ENCODE results near the gene SPEM2. TPM values are rescaled to one million over a fixed set of nuclear protein-coding genes. Genes with fewer than 3 reads are reported as not detected.

The SPEM2 gene
- total RNA-seq, 1 donor from 2014 or later = not detected

GRCh38 chr17:7419819-7420610 is 5.4 kb upstream of the SPEM2 start, which contains the start of gene SPEM1:
Gene SPEM1, plus strand, starts transcription at chr17:7420324. Its CDS starts 61 bp downstream, at chr17:7420385.
- Mint-ChIP-seq H3K27ac (peak within 1 kb of the TSS; percentile 22), H3K9me3 (no peaks in the 10 kb centered on the region), H3K27me3 (ENCODE audit: low read depth) (no peaks in the 10 kb centered on the region), H3K4me1 (no peaks in the 10 kb centered on the region), H3K4me3 (no peak within 1 kb of the TSS), H3K36me3 (peaks cover 13% of the 10 kb centered on the region)
- DNase-seq (ENCODE audit: low spot score in 2 of 2, unreplicated experiment in 2 of 2) = no peak
- TF ChIP-seq, protein P1, sequence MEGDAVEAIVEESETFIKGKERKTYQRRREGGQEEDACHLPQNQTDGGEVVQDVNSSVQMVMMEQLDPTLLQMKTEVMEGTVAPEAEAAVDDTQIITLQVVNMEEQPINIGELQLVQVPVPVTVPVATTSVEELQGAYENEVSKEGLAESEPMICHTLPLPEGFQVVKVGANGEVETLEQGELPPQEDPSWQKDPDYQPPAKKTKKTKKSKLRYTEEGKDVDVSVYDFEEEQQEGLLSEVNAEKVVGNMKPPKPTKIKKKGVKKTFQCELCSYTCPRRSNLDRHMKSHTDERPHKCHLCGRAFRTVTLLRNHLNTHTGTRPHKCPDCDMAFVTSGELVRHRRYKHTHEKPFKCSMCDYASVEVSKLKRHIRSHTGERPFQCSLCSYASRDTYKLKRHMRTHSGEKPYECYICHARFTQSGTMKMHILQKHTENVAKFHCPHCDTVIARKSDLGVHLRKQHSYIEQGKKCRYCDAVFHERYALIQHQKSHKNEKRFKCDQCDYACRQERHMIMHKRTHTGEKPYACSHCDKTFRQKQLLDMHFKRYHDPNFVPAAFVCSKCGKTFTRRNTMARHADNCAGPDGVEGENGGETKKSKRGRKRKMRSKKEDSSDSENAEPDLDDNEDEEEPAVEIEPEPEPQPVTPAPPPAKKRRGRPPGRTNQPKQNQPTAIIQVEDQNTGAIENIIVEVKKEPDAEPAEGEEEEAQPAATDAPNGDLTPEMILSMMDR (IDR thresholded peaks at IDR 0.05; ENCODE audit: unreplicated experiment) = no peak

- Mint-ChIP-seq H3K4me1 (no peaks in the 10 kb centered on the region), H3K4me3 (no peak overlapping the region), H3K27me3 (ENCODE audit: low read depth) (no peaks in the 10 kb centered on the region), H3K9me3 (no peaks in the 10 kb centered on the region), H3K36me3 (peaks cover 6% of the 10 kb centered on the region), H3K27ac (no peak overlapping the region)
- TF ChIP-seq, protein P1 (IDR thresholded peaks at IDR 0.05; ENCODE audit: unreplicated experiment) = no peak
- DNase-seq (ENCODE audit: low spot score in 2 of 2, unreplicated experiment in 2 of 2) = no peak
Observed at GRCh38 chr17:7421186-7421585, 4.2 kb upstream of the SPEM2 start.

- Mint-ChIP-seq H3K27ac (no peak overlapping the region), H3K4me1 (no peaks in the 10 kb centered on the region), H3K4me3 (no peak overlapping the region), H3K27me3 (ENCODE audit: low read depth) (no peaks in the 10 kb centered on the region), H3K36me3 (no peaks in the 10 kb centered on the region), H3K9me3 (no peaks in the 10 kb centered on the region)
- TF ChIP-seq, protein P1 (IDR thresholded peaks at IDR 0.05; ENCODE audit: unreplicated experiment) = no peak
- DNase-seq (ENCODE audit: low spot score in 2 of 2, unreplicated experiment in 2 of 2) = no peak
Observed at GRCh38 chr17:7423679-7424078, 1.7 kb upstream of the SPEM2 start.

- Mint-ChIP-seq H3K9me3 (no peaks in the 10 kb centered on the region), H3K4me3 (no peak overlapping the region), H3K4me1 (no peaks in the 10 kb centered on the region), H3K36me3 (no peaks in the 10 kb centered on the region), H3K27ac (no peak overlapping the region), H3K27me3 (ENCODE audit: low read depth) (no peaks in the 10 kb centered on the region)
- TF ChIP-seq, protein P1 (IDR thresholded peaks at IDR 0.05; ENCODE audit: unreplicated experiment) = no peak
- no peak for DNase-seq (ENCODE audit: low spot score in 2 of 2, unreplicated experiment in 2 of 2)
Observed at GRCh38 chr17:7425756-7426155, 340 bp downstream of the SPEM2 start.

- Mint-ChIP-seq H3K4me3 (no peak overlapping the region), H3K27me3 (ENCODE audit: low read depth) (no peaks in the 10 kb centered on the region)
Observed at GRCh38 chr17:7426203-7426863, 917 bp downstream of the SPEM2 start.

More at GRCh38 chr17:7426203-7426863, 917 bp downstream of the SPEM2 start:
- TF ChIP-seq, protein P1 (IDR thresholded peaks at IDR 0.05; ENCODE audit: unreplicated experiment) = no peak
- no peaks in the 10 kb centered on the region for H3K9me3 Mint-ChIP-seq
- H3K27ac Mint-ChIP-seq = no peak overlapping the region
- H3K4me1 Mint-ChIP-seq = no peaks in the 10 kb centered on the region
- H3K36me3 Mint-ChIP-seq = no peaks in the 10 kb centered on the region
- DNase-seq (ENCODE audit: low spot score in 2 of 2, unreplicated experiment in 2 of 2) = no peak
